ENCODE data around the gene CMSS1.

DNA sequence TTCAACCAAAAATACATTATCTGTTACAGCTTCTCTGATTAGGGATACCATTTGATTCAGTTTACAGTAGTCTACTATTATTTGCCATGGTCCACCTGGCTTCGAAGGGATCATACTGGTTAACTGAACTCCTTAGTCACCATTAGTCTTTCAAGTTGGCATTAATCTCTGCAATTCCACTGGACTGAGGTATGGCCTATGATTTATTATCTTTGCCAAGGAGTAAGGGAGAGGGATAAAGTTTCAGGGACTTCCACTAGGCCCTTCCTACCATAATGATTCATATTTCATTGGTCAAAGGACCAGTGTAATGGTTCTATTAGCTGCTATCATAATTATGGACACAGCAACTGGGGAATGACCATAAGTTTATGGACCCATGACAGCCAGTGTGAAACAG is 7.3 kb upstream of the CMSS1 start:
- TF ChIP-seq, protein P1, sequence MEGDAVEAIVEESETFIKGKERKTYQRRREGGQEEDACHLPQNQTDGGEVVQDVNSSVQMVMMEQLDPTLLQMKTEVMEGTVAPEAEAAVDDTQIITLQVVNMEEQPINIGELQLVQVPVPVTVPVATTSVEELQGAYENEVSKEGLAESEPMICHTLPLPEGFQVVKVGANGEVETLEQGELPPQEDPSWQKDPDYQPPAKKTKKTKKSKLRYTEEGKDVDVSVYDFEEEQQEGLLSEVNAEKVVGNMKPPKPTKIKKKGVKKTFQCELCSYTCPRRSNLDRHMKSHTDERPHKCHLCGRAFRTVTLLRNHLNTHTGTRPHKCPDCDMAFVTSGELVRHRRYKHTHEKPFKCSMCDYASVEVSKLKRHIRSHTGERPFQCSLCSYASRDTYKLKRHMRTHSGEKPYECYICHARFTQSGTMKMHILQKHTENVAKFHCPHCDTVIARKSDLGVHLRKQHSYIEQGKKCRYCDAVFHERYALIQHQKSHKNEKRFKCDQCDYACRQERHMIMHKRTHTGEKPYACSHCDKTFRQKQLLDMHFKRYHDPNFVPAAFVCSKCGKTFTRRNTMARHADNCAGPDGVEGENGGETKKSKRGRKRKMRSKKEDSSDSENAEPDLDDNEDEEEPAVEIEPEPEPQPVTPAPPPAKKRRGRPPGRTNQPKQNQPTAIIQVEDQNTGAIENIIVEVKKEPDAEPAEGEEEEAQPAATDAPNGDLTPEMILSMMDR (IDR thresholded peaks at IDR 0.05), result no peak
- TF ChIP-seq EZH2 (IDR thresholded peaks at IDR 0.05), result no peak
- TF ChIP-seq EZH2phosphoT487 (IDR thresholded peaks at IDR 0.05), result no peak

Measured in neural progenitor cell (in vitro differentiated cells).